Measurements from ENCODE around the gene CDH4. TPM values are rescaled to one million over a fixed set of nuclear protein-coding genes. Genes with fewer than 3 reads are reported as not detected.

The CDH4 gene
- total and polyA plus RNA-seq, 9 of the 15 experiments (the other 6 are each of a cell fraction or from before 2014, with no cell fraction given): 0.04 TPM; not detected in 8

DNA sequence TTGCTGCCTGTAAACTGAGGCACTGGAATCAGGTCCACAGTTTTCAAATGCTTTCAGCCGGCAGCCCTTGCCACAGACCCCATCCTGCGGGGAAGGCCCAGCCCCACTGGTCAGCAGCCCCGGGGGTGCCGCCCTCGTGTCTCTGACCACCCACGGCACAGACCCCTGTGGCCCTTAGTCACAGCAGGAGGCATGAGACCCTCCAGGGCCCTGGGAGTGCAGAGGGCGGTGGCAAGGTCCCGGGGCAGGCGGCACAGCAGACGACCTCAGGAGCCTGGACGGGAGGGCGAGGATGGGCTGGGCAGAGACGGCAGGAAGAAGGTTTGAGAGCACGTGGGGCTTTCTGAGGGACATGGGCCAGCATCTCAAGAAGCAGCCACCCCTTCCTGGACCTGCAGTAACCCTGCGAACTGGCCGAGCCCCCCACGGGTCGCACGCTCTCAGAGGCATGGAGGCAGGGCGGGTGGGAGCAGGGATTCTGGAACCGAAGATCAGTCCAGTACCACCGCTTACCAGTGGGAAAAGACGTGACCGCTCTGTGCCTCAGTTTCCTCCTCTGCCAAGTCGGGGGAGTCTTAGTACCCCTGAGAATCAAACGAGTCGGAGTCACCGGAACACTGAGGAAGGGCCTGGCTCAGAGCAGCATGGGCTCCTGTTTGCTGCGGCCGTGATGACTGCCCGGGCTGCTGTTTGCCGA lies 672.9 kb downstream of the CDH4 start:
- DNase-seq (ENCODE audit: extremely low read depth in 1 of 4, low spot score in 3 of 4): no peak
- Histone ChIP-seq H3K4me2 (ENCODE audit: insufficient read depth, low read length) (no peak overlapping the region), H3K9me3 (replicated peaks; ENCODE audit: control insufficient read depth, insufficient read depth, low read depth, low read length) (peaks cover 2% of the 10 kb centered on the region; the same call in 1 of the 2 replicates), H3K36me3 (ENCODE audit: control insufficient read depth, insufficient read depth, low read length) (no peaks in the 10 kb centered on the region), H3K27me3 (ENCODE audit: control insufficient read depth in 2 of 2, insufficient read depth in 2 of 2, low read length in 2 of 2) (peaks cover 24 to 78% of the 10 kb centered on the region in 2 experiments), H3K27ac (ENCODE audit: extremely low read depth, low read depth, low read length) (no peak overlapping the region), H3K4me1 (replicated peaks in 1 of 2; ENCODE audit: control insufficient read depth in 2 of 2, insufficient read depth in 2 of 2, low read length in 2 of 2) (peaks cover 6 to 44% of the 10 kb centered on the region in 2 experiments; a peak in 4 of 5 replicates), H4K20me1 (replicated peaks; ENCODE audit: control insufficient read depth, insufficient read depth, low read length) (peaks cover 4% of the 10 kb centered on the region; the same call in 1 of the 2 replicates), H3K9ac (ENCODE audit: insufficient read depth in 1 of 2, low read depth in 2 of 2, low read length in 2 of 2) (no peak overlapping the region), H2AFZ (ENCODE audit: low read depth, low read length) (no peak overlapping the region), H3K4me3 (no peak overlapping the region), H3K9me1 (ENCODE audit: control insufficient read depth, insufficient read depth, low read length) (no peaks in the 10 kb centered on the region), H3K79me2 (ENCODE audit: control insufficient read depth, insufficient read depth, low read length) (no peaks in the 10 kb centered on the region)
- ChIA-PET POLR2A (no interaction called here), CTCF (ENCODE audit: low intra/inter-chr PET ratio) (no interaction called here)
- no peak for FAIRE-seq
- intact Hi-C loops (cut with micrococcal nuclease) (no loop called here), in situ Hi-C loops (cut with MboI) (no loop called here)
- BruUV-seq (replicated peaks): no TSS peak
- 12% methylated on average over 26 of the region's 32 CpGs for WGBS (ENCODE audit: insufficient coverage, low coverage, missing lambda C conversion rate)
- TF ChIP-seq ZNF717 (CRISPR knock-in tag; IDR thresholded peaks at IDR 0.05): no peak
- no peak for TF ChIP-seq L3MBTL2 (IDR thresholded peaks at IDR 0.05)
- TF ChIP-seq HMG20B (CRISPR knock-in tag; IDR thresholded peaks at IDR 0.05): no peak
- no peak for TF ChIP-seq ZNF766 (CRISPR knock-in tag; conservative IDR thresholded peaks at IDR 0.05)
- TF ChIP-seq ZC3H4 (CRISPR knock-in tag; IDR thresholded peaks at IDR 0.05; ENCODE audit: borderline replicate concordance): no peak
- TF ChIP-seq HLTF (IDR thresholded peaks at IDR 0.05): no peak
- TF ChIP-seq ZNF699 (CRISPR knock-in tag; IDR thresholded peaks at IDR 0.05; ENCODE audit: insufficient replicate concordance): no peak
- no peak for TF ChIP-seq ZC3H11A (IDR thresholded peaks at IDR 0.05; ENCODE audit: low read depth, low read length)
- no peak for TF ChIP-seq STAT5A (IDR thresholded peaks at IDR 0.05; ENCODE audit: borderline replicate concordance, low read length)
- no peak for TF ChIP-seq ILF3 (IDR thresholded peaks at IDR 0.05; ENCODE audit: borderline replicate concordance)
- ATAC-seq: no peak
